Panc1 (cell line): ENCODE measurements around the gene TBKBP1. TPM values are rescaled to one million over a fixed set of nuclear protein-coding genes. Genes with fewer than 3 reads are reported as not detected.

Experiments
- ATAC-seq: fragments of 200-7000 bp; cut with Tn5 transposase; 2 replicates; pipeline ENCODE4 v1.9.1; 2020; ENCODE audit warnings: mild to moderate bottlenecking, moderate library complexity
- BruUV-seq: library from RNA; stranded (reverse); fragments of 400-500 nt; replicated peaks from 2 replicates; lab custom pipeline; 2021; lab: Mats Ljungman, UMichigan
- CTCF ChIA-PET: fragments of 300-600 bp; sonication (Branson Sonifier 250); formaldehyde crosslinking; loops from one replicate; lab custom pipeline; 2022; ENCODE audit warnings: antibody characterized with exemption; lab: Charles Lee
- POLR2A ChIA-PET: fragments of 300-600 bp; sonication (Branson Sonifier 250); formaldehyde crosslinking; loops from one replicate; lab custom pipeline; 2022; ENCODE audit warnings: antibody characterized with exemption; lab: Charles Lee
- DNase-seq: peaks from one replicate; pipeline ENCODE4 v3.0.0-alpha.2; 2010; ENCODE audit warnings: low read depth, low spot score
- H3K27ac ChIP-seq: 2 replicates; pipeline ENCODE4 v1.5.1; 2011; ENCODE audit warnings: mild to moderate bottlenecking, low read length, inconsistent platforms
- H3K27me3 ChIP-seq: fragments of 200-500 bp; sonication (Bioruptor generic); 2 replicates; pipeline ENCODE4 v1.6.0; 2014; ENCODE audit warnings: low read length, inconsistent platforms; ENCODE audit not compliant: control insufficient read depth, insufficient read depth
- H3K36me3 ChIP-seq: fragments of 200-500 bp; sonication (Bioruptor generic); 2 replicates; pipeline ENCODE4 v1.5.1; 2014; ENCODE audit warnings: inconsistent platforms, mild to moderate bottlenecking, low read length, moderate library complexity; ENCODE audit not compliant: control insufficient read depth, insufficient read depth
- H3K4me1 ChIP-seq: 2 replicates; pipeline ENCODE4 v1.5.1; 2011; ENCODE audit warnings: inconsistent platforms, mild to moderate bottlenecking, low read length, moderate library complexity; ENCODE audit not compliant: control insufficient read depth, insufficient read depth
- H3K4me3 ChIP-seq, 2 experiments: 2 replicates each; pipeline ENCODE4 v1.5.1; 2011 to 2012; ENCODE audit warnings: low read depth in 2 of 2, low read length in 2 of 2, mild to moderate bottlenecking in 2 of 2, inconsistent platforms in 1 of 2, moderate library complexity in 1 of 2
- H3K9me3 ChIP-seq: fragments of 200-500 bp; sonication (Bioruptor generic); 2 replicates; pipeline ENCODE4 v1.5.1; 2014; ENCODE audit warnings: low read depth, mild to moderate bottlenecking, inconsistent platforms, low read length, moderate library complexity; ENCODE audit not compliant: control insufficient read depth, insufficient read depth
- POLR2AphosphoS5 ChIP-seq: IDR thresholded peaks from 2 replicates; pipeline ENCODE4 v1.6.1; 2012; ENCODE audit warnings: mild to moderate bottlenecking, low read depth, low read length, moderate library complexity
- REST ChIP-seq, 2 experiments: IDR thresholded peaks; 2 replicates each; pipeline ENCODE4 v1.6.1; 2011 to 2012; ENCODE audit warnings: low read depth in 2 of 2, control low read depth in 1 of 2, low read length in 1 of 2, mild to moderate bottlenecking in 1 of 2, moderate library complexity in 1 of 2; ENCODE audit not compliant: insufficient read depth in 1 of 2
- SIN3A ChIP-seq: IDR thresholded peaks from 2 replicates; pipeline ENCODE4 v1.6.1; 2012; ENCODE audit warnings: low read depth, mild to moderate bottlenecking, low read length, moderate library complexity, borderline replicate concordance; ENCODE audit not compliant: insufficient read depth
- TCF7L2 ChIP-seq: IDR thresholded peaks from 2 replicates; pipeline ENCODE4 v1.6.1; 2011; ENCODE audit warnings: mild to moderate bottlenecking, low read depth, low read length, inconsistent platforms
- in situ Hi-C: cut with HindIII; loops from 2 replicates; pipeline ENCODE4 v1.10.0; 2016; ENCODE audit warnings: low sequenced_read_pairs, low pct_unique_long_range_greater_than_20kb
- intact Hi-C: fragments of 100-400 bp; cut with micrococcal nuclease; formaldehyde crosslinking; loops from one replicate; pipeline ENCODE4 v1.10.0; 2022; ENCODE audit not compliant: unreplicated experiment
- total RNA-seq: library from RNA; stranded (reverse); gene quantifications from one replicate; pipeline ENCODE4 v1.2.1, GENCODE V29; 2021; ENCODE audit not compliant: unreplicated experiment
- TF ChIP-seq, protein P1 (sequence below): fragments of 450-650 bp; IDR thresholded peaks from 2 replicates; pipeline ENCODE4 v1.5.1; 2017; ENCODE audit warnings: mild to moderate bottlenecking

The TBKBP1 gene
- total RNA-seq, 1 experiment from 2014 or later = 12.0 TPM

GRCh38 chr17:47729476-47729875 lies 35.5 kb downstream of the TBKBP1 start:
- TF ChIP-seq POLR2AphosphoS5 (no peak), SIN3A (no peak), REST (IDR thresholded peaks at IDR 0.05; ENCODE audit: insufficient read depth in 1 of 2, low read depth in 2 of 2, low read length in 1 of 2) (no peak), TCF7L2 (no peak)
- TF ChIP-seq, protein P1, sequence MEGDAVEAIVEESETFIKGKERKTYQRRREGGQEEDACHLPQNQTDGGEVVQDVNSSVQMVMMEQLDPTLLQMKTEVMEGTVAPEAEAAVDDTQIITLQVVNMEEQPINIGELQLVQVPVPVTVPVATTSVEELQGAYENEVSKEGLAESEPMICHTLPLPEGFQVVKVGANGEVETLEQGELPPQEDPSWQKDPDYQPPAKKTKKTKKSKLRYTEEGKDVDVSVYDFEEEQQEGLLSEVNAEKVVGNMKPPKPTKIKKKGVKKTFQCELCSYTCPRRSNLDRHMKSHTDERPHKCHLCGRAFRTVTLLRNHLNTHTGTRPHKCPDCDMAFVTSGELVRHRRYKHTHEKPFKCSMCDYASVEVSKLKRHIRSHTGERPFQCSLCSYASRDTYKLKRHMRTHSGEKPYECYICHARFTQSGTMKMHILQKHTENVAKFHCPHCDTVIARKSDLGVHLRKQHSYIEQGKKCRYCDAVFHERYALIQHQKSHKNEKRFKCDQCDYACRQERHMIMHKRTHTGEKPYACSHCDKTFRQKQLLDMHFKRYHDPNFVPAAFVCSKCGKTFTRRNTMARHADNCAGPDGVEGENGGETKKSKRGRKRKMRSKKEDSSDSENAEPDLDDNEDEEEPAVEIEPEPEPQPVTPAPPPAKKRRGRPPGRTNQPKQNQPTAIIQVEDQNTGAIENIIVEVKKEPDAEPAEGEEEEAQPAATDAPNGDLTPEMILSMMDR = no peak
- no peak overlapping the region for H3K27ac ChIP-seq
- in situ Hi-C loops (no loop called here), intact Hi-C loops (no loop called here)
- no peaks in the 10 kb centered on the region for H3K4me1 ChIP-seq
- ChIA-PET POLR2A (no interaction called here), CTCF (no interaction called here)
- no peak for ATAC-seq
- no peaks in the 10 kb centered on the region for H3K9me3 ChIP-seq
- H3K36me3 ChIP-seq = no peaks in the 10 kb centered on the region
- H3K27me3 ChIP-seq = peaks cover 12% of the 10 kb centered on the region; the same call in 1 of the 2 replicates
- DNase-seq = no peak
- no peak overlapping the region for H3K4me3 ChIP-seq
- no TSS peak for BruUV-seq

- Histone ChIP-seq H3K4me1 (no peaks in the 10 kb centered on the region), H3K36me3 (no peaks in the 10 kb centered on the region), H3K27ac (no peak overlapping the region), H3K27me3 (peaks cover 12% of the 10 kb centered on the region; the same call in 1 of the 2 replicates), H3K9me3 (no peaks in the 10 kb centered on the region), H3K4me3 (no peak overlapping the region)
- POLR2A ChIA-PET = no interaction called here
- CTCF ChIA-PET = no interaction called here
- TF ChIP-seq POLR2AphosphoS5 (no peak), SIN3A (no peak), REST (IDR thresholded peaks at IDR 0.05; ENCODE audit: insufficient read depth in 1 of 2, low read depth in 2 of 2, low read length in 1 of 2) (no peak)
- TF ChIP-seq, protein P1 = no peak
- DNase-seq (no peak), ATAC-seq (no peak)
- intact Hi-C loops = no loop called here
- in situ Hi-C loops = no loop called here
- BruUV-seq = no TSS peak
Measured at GRCh38 chr17:47730681-47731080, 36.7 kb downstream of the TBKBP1 start.
